GM18505 (cell line): ENCODE results near the gene SLC13A2.

ENCODE experiments used
- ATAC-seq: cut with Tn5 transposase; IDR thresholded peaks from one replicate; pipeline ENCODE4 v1.9.1; 2021; ENCODE audit not compliant: unreplicated experiment
- POLR2A ChIP-seq: IDR thresholded peaks from 4 replicates; pipeline ENCODE4 v1.6.1; 2011; ENCODE audit warnings: borderline replicate concordance; ENCODE audit not compliant: insufficient read depth, insufficient read length; ENCODE audit errors: extremely low read depth

Gene SLC13A2

DNA sequence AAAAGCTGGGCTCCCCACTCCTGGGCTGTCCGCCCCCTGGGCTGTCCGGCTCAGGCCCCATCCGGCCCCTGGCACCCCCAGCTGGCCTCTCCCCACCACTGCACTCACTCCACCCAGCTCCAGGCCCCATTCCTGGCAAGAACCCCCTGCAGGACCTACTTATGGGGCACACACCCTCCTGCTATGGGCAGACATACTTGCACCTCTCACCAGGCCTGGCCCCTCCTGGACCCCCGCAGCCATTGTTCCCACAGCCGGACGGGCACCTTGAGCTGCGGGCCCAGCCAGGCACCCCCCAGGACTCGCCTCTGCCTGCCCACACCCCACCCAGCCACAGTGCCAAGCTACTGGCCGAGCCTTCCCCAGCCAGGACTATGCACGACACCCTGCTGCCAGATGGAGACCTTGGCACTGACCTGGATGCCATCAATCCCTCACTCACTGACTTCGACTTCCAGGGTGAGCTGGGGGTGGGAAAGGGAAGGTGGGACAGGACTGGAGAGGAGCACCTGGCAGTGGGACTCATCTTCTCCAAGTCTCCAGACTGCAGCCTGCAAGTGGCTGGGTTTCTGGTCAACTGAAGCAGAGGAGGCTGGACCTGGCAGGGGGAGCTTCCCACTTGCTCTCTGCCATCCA, 61.4 kb downstream of the SLC13A2 start:
- no peak for TF ChIP-seq POLR2A
- ATAC-seq, result no peak

DNA sequence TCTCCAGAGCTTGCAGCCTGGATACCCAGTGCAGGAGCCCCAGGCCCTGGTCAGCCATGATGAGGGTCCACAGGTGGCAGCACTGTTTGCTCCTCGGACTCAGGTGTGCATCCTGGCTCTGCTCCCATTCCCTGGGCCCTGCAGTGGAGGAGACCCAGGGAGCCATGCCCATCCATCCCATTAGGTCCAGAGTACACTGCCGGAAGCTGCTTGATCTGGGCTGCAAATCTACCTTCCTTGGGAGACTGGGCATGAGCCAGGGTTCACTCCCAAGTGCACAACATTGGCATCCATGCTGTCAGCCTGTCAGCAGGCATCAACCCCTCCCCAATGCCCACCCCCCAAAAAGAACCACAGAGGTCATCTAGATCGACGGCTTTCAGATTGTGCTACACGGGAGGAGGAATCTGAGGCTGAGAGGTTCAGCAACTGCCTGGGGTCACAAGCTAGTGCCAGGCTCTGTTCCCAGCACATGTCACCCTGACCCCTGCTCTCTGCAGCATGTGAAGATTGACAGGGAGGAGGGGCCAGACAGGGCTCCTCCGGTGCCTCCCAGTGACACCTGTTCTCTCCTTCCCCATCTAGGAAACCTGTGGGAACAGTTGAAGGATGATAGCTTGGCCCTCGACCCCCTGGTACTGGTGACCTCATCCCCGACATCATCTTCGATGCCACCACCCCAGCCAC, 63.2 kb downstream of the SLC13A2 start:
- no peak for ATAC-seq
- no peak for TF ChIP-seq POLR2A

DNA sequence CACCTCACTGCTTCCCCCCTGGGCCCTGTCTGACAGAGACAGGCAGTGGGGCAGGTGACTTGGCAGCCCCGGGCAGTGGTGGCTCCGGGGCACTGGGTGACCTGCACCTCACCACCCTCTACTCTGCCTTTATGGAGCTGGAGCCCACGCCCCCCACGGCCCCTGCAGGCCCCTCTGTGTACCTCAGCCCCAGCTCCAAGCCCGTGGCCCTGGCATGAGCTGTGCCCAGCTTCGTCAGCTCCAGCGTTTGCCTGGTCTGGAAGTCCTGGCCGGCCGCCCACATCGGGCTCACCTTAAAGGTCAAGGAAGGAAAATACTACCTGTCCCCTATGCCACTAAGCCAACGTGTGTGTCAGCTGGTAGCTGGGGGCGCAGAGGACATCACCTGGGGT, 63.8 kb downstream of the SLC13A2 start:
- ATAC-seq, result no peak
- no peak for TF ChIP-seq POLR2A

DNA sequence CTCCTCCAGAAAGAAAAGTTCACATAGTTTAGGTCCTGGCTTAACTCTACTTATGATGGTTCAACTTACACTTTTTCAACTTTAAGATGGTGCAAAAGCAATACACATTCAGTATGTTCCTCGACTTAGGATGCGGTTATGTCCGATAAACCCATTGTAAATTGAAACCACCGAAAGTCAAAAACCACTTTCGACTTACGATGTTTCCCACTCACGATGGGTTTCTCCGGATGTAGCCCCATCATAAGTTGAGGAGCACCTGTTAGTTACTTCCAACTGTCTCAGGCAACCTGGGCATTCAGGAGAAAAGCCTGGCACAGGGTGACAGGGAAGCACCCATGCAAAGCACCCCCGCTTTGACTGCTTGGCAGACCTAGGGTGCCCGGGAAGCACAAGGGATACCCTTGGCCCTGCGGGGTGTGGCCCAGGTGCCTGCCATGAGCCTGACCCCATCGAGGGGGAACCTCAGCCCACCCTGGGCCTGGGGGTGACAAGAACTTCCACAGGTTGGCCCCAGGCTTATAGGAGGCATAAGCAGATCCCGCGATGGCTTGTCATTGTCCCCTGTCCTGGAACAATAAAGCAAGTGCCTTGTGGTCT, 65.0 kb downstream of the SLC13A2 start:
- ATAC-seq, result no peak
- TF ChIP-seq POLR2A, result no peak

DNA sequence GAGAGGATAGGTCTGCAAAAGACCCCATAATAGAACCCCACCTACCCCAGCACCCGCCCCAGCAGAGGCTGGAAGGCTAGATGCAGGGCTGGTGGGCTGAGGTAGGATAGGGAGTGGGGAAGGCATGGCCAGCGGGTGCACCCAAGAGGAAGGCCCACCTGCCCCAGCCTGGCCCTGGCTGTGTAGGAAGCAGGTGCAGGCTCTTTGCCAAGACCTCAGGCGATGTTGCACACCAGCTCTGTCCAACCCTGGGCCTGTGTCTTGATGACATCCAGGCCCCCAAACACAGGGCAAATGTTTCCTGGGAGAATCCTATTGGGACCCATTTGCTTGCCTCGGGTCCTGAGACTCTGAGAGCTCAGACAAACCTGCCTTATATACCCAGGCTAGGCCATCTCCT, 66.8 kb downstream of the SLC13A2 start:
- TF ChIP-seq POLR2A, result no peak
- ATAC-seq, result no peak

DNA sequence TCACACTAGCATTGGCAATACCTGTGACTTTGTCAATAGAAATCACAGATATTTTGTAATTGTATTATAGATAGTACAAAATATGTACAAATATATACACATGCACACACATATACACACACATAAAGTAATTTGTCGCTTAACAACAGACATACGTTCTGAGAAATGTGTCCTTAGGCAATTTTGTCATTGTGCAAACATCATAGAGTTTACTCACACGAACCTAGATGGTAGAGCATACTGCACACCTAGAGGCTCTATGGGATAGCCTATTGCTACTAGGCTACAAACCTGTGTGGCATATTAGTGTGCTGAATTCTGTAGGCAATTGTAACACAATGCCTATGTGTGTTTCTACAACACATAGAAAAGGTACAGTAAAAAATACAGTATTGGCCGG, 68.0 kb downstream of the SLC13A2 start:
- TF ChIP-seq POLR2A, result no peak
- ATAC-seq, result no peak

DNA sequence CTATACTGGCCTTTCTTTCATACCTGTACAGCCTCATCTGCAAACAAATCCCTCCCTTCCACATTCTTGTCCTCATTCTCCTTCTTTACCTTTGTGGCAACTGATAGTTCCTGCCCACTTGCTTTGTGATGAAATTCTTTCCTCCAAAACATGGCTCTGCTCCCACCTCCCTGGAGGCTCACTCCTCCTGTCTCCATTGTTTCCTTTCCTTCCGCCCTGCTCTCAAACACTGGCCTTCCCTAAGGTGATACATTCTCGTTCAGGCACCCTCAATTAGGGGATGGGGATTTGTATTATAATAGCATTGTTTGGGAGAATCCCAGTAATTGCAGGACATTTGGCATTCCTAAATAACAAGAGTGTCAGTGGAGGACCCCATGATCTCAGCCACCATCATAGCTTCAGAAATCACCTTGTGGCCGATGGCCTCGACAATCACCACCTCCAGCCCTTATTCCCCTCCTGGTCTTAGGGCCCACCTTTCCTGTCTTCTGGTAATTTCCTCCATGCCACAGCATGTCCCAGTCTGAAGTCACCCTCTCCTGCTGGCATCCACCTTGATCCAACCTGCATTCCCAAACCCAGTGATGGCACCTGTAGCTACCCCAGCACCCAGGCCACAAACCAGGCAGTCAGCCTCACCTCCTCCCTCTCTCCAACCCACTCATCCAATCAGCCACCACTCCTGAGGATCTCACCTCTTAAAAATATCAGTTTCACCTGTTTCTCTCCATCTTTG, 71.1 kb downstream of the SLC13A2 start:
- no peak for ATAC-seq
- TF ChIP-seq POLR2A, result no peak

DNA sequence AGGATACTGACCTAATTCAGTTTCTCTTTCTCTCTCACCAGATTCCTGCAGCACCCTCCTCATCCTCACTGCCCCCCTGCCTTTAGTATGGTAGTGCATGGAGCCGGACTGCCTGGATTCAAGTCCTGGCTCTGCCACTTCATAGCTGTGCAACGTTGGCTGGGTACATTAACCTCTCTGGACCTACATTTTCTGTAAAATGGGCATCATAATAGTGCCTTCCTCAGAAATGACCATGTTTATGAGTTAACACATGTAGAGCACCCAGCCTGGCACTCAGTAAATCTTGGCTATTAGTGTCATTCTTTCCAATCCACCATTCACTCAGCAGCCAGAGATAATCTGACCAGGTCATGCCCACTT, 71.7 kb downstream of the SLC13A2 start:
- TF ChIP-seq POLR2A, result no peak
- ATAC-seq, result no peak

DNA sequence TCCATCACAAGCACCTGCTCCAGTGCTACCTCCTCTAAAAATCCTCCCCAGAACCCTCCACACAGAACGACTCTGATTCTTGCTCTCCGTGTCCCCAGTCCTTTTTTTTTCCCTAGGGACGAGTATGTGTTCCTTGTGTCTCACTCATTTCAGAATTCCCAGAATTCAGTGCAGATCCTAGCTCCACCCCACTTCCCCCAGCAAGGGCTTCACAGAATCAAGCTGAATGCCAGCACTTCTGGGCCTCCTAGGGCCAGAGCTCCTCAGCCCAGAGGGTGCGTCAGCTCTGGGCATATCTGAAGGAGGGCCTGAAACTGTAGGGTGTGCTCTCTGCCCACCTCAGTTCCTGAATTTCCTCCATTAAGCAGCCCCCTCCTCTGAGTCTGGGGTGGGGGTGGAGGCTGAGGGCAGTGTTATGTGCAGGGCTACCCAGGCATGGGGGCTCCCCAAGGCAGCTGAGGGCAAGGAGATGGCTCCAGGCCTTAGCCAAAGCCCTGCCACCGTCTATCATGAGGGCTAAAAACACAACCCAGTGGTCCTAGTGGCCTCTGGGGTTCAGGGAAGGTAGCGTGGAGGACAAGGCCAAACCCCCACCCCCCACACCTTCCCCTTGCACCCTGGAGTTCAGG, 72.5 kb downstream of the SLC13A2 start:
- no peak for TF ChIP-seq POLR2A
- no peak for ATAC-seq

DNA sequence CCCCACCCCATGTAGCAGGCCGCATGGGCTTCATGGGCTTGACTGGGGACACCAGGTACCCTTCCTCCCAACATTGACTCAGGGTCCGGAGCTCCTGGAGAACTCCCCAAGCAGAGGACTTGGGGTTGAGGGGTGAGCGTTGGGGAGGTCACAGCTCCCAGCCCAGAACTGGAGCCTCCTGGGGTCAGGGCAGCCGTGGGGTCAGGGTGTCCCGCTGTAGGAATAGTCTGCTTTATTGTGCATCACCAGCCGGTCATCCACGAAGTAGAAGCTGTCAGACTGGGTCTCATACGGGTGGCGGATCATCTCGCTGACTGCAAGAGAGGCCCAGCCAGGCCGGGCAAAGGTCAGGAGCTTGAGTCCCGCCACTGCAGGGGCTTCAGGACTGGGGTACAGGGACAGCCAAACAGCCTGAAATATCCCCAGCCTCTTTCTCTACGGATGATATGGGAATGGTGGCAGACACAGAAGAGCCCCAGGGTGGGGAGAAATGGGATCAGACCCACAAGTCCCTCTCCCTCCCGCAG, 73.7 kb downstream of the SLC13A2 start:
- no peak for ATAC-seq
- TF ChIP-seq POLR2A, result no peak
